BJ (cell line): Measurements from ENCODE around the gene OMG. TPM values are rescaled to one million over a fixed set of nuclear protein-coding genes. Genes with fewer than 3 reads are reported as not detected.

Source experiments
- CTCF ChIA-PET: fragments of 350-600 bp; formaldehyde crosslinking; extraction: SDS; loops from one replicate; lab custom pipeline; 2021; ENCODE audit warnings: antibody characterized with exemption, inconsistent platforms; lab: Yijun Ruan, JAX
- POLR2A ChIA-PET: fragments of 300-600 bp; sonication (Branson Sonifier 250); formaldehyde crosslinking; extraction: SDS; loops from one replicate; lab custom pipeline; 2021; ENCODE audit warnings: antibody characterized with exemption; lab: Charles Lee
- DNase-seq: peaks from one replicate; pipeline ENCODE4 v3.0.0-alpha.2; 2011; ENCODE audit warnings: low read depth
- H3K27me3 ChIP-seq: 2 replicates; pipeline ENCODE4 v1.6.0; 2011; ENCODE audit warnings: low read length; ENCODE audit not compliant: control insufficient read depth, insufficient read depth
- H3K36me3 ChIP-seq: 2 replicates; pipeline ENCODE4 v1.5.1; 2011; ENCODE audit warnings: low read length; ENCODE audit not compliant: control insufficient read depth, insufficient read depth
- H3K4me3 ChIP-seq: 2 replicates; pipeline ENCODE4 v1.5.1; 2011; ENCODE audit warnings: low read depth, mild to moderate bottlenecking, control low read depth, low read length
- polyA plus RNA-seq: library from polyadenylated mRNA; depleted of rRNA; stranded (reverse); fragments of >200 nt; gene quantifications from 2 replicates; pipeline ENCODE4 v1.2.3, GENCODE V29; 2011
- TF ChIP-seq, protein P1 (sequence below): IDR thresholded peaks from 2 replicates; pipeline ENCODE4 v1.5.1; 2011; ENCODE audit warnings: low read depth, mild to moderate bottlenecking, control low read depth, inconsistent platforms, low read length, moderate library complexity; ENCODE audit not compliant: insufficient read depth

The OMG gene
- polyA plus RNA-seq, 1 experiment, result 0.13 TPM

DNA sequence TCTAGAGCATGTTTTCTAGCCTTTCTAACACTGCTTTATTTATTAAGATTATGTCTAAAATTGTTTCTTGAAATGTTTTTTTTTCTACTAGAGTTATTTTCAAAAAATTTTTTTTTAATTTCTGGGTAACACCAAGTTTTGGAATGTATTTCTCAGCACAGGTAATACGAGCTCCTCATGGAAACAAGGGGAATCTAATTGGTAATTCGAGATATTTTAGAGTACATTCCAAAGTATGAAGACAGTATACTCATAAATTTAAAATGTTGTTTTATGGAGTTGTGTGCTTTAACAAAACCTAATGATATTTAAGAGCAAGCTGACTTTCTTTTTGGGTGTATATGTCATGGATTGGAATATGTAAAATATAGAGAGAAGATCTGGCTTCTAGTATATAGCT, 42.4 kb downstream of the OMG start:
- H3K4me3 ChIP-seq, result no peak overlapping the region
- TF ChIP-seq, protein P1, sequence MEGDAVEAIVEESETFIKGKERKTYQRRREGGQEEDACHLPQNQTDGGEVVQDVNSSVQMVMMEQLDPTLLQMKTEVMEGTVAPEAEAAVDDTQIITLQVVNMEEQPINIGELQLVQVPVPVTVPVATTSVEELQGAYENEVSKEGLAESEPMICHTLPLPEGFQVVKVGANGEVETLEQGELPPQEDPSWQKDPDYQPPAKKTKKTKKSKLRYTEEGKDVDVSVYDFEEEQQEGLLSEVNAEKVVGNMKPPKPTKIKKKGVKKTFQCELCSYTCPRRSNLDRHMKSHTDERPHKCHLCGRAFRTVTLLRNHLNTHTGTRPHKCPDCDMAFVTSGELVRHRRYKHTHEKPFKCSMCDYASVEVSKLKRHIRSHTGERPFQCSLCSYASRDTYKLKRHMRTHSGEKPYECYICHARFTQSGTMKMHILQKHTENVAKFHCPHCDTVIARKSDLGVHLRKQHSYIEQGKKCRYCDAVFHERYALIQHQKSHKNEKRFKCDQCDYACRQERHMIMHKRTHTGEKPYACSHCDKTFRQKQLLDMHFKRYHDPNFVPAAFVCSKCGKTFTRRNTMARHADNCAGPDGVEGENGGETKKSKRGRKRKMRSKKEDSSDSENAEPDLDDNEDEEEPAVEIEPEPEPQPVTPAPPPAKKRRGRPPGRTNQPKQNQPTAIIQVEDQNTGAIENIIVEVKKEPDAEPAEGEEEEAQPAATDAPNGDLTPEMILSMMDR, result no peak
- CTCF ChIA-PET, result interaction anchor here (0.6 to 1.3 kb wide), 3 partner anchors 15 to 850 kb away, joined by 3 to 5 read pairs (median 3); no protein-coding TSS in a partner anchor
- DNase-seq, result no peak
- no peaks in the 10 kb centered on the region for H3K36me3 ChIP-seq
- H3K27me3 ChIP-seq, result no peaks in the 10 kb centered on the region
- POLR2A ChIA-PET, result interaction anchor here (0.8 kb wide), 1 partner anchor 12 kb away, joined by 4 read pairs; no protein-coding TSS in a partner anchor

DNA sequence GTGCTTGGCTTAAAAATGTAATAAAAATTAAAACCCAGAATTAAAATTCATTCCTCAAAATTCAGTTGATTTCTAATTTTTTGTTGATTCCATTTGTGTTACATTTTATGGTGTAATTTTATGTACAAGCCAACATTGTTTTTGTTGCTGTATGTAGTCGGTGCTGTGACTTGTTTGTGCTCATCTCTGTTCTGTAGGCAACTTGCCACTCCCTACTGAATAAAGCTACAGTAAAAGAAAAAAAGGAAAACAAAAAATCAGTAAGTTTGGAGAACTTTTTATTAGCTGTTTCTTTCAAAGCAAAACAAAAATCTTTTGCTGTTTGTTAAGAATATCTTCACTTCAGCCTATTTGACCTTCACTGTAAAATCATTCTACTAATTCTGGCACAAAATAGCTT, 44.3 kb downstream of the OMG start:
- H3K36me3 ChIP-seq, result no peaks in the 10 kb centered on the region
- POLR2A ChIA-PET, result interaction anchor here (0.6 kb wide), 1 partner anchor 242 kb away, joined by 3 read pairs; no protein-coding TSS in a partner anchor
- no peak for DNase-seq
- no peak overlapping the region for H3K4me3 ChIP-seq
- no peaks in the 10 kb centered on the region for H3K27me3 ChIP-seq
- TF ChIP-seq, protein P1, result no peak
- CTCF ChIA-PET, result interaction anchor here (2.4 kb wide), 1 partner anchor 15 kb away, joined by 7 read pairs; no protein-coding TSS in a partner anchor

DNA sequence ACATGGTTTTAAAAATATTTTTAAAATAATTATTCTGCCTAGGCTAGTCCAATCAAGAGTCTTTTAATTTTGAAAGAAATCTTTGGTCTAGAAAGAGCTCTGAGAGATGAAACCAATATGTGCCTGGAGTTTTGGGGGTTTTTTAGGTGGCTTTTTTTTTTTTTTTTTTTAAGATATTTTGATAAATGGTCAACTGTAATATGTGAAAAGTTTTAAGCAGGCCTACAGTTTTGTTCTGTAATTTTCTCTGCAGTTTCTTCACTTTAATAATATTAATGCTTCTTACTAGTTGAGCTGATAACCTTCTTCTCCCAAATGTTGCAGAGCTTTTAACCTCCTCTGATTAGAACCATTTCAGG, 45.1 kb downstream of the OMG start:
- Histone ChIP-seq H3K36me3 (no peaks in the 10 kb centered on the region), H3K27me3 (no peaks in the 10 kb centered on the region), H3K4me3 (no peak overlapping the region)
- POLR2A ChIA-PET, result no interaction called here
- TF ChIP-seq, protein P1, result no peak
- CTCF ChIA-PET, result interaction anchor here (0.8 to 2.4 kb wide), 3 partner anchors 16 to 121 kb away, joined by 3 to 7 read pairs (median 3); no protein-coding TSS in a partner anchor
- no peak for DNase-seq

DNA sequence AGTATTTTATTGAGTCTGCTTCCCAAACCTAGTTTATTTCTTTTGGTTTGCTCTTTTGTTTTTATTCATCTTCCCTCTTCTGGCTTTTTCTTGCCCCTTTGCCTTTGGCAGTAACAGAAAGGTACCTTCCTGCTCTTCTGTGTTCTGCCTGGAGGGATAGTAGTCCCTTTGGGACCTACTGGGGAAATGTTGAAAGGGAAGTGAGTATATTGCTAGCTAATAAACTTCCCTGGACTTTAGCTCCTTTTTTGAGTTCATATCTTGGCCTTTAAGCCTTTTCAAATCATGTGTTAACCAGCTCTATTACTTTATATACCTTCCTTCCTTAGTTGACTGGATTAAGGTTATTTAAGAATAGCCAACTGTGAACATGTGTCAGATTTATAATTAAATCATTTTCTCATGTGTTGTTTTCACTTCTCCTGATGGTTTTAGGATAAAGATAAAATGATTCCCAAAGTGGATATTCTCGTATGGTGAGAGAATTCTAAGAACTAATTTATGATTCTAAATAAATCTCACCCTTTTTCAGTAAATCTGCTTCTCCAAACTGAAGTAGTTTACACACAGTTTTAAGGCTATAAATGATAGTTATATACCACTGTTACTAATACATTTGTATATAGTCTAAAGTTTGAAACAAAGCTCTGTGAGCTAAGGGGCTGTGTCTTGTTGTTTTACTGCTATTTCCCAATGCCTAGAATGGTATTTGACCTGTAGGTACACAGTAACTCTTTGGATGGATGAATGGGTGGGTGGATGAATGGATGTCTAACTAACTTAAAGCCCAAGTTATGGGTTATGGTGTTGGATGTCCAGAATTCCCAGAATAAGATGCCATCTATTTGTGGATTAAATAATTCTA, 45.7 kb downstream of the OMG start:
- ChIA-PET POLR2A (no interaction called here), CTCF (interaction anchor here (0.8 to 2.4 kb wide), 3 partner anchors 16 to 121 kb away, joined by 3 to 7 read pairs (median 3); no protein-coding TSS in a partner anchor)
- H3K27me3 ChIP-seq, result no peaks in the 10 kb centered on the region
- no peak for DNase-seq
- TF ChIP-seq, protein P1, result no peak
- H3K36me3 ChIP-seq, result no peaks in the 10 kb centered on the region
- H3K4me3 ChIP-seq, result no peak overlapping the region

DNA sequence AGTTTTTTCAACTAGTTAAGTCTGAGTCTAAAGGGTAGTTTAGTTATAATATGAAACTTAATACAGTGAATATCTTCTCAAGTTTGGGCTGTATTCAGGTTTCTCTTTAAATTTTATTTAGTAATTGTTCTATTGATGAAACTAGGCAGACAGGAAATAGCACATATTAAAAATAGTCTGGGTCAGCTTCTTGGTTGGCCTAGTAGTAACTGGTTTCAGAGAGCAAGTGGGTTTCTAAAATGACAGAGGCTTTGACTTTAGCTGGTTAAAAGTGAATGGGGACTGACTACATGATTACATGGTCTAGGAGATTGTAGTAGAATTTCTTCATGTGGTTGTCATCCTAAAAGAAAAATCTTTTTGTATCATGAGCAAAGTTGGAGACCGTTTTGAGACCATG, 46.8 kb downstream of the OMG start:
- Histone ChIP-seq H3K4me3 (no peak overlapping the region), H3K27me3 (no peaks in the 10 kb centered on the region), H3K36me3 (no peaks in the 10 kb centered on the region; the same call in 1 of the 2 replicates)
- no peak for DNase-seq
- TF ChIP-seq, protein P1, result no peak
- CTCF ChIA-PET, result no interaction called here
- POLR2A ChIA-PET, result no interaction called here
